Fibroblast of pulmonary artery (primary cell): ENCODE results near the gene RABL6.
"Not testable (repeated sequence)": the region's sequence is repeated elsewhere in the genome, so short reads cannot be mapped to it uniquely, and the experiment has no call there.

Experiments used
- DNase-seq: peaks from one replicate; pipeline ENCODE4 v3.0.0-alpha.2; 2010; ENCODE audit warnings: low read depth
- H3K4me3 ChIP-seq: replicated peaks from 2 replicates; pipeline ENCODE4 v1.5.1; 2011; ENCODE audit warnings: low read depth, mild to moderate bottlenecking, control low read depth, low read length, moderate library complexity
- CTCF ChIP-seq: IDR thresholded peaks from 2 replicates; pipeline ENCODE4 v1.5.1; 2011; ENCODE audit warnings: mild to moderate bottlenecking, control low read depth, low read length, inconsistent platforms; ENCODE audit errors: missing control alignments

Gene RABL6

GRCh38 chr9:136807281-136808074, at the start of gene RABL6:
Gene RABL6, plus strand, starts transcription at chr9:136807948. Its CDS starts 249 bp downstream, at chr9:136808197.
- H3K4me3 ChIP-seq, result peak within 1 kb of the TSS; percentile 77
- TF ChIP-seq CTCF, result no peak

GRCh38 chr9:136759001-136759400, 48.7 kb upstream of the RABL6 start:
- no peak for TF ChIP-seq CTCF
- DNase-seq, result no peak
- H3K4me3 ChIP-seq, result no peak overlapping the region

More at GRCh38 chr9:136807281-136808074, at the start of gene RABL6:
- DNase-seq, result peak; percentile 67

- no peak for DNase-seq
- no peak for TF ChIP-seq CTCF
- H3K4me3 ChIP-seq, result no peak overlapping the region
Measured at GRCh38 chr9:136759436-136760325, 48.1 kb upstream of the RABL6 start.

- no peak overlapping the region for H3K4me3 ChIP-seq
- no peak for DNase-seq
- TF ChIP-seq CTCF, result no peak
Measured at GRCh38 chr9:136760424-136760823, 47.3 kb upstream of the RABL6 start.

- H3K4me3 ChIP-seq, result not testable (repeated sequence)
- TF ChIP-seq CTCF, result peak; percentile 77
- peak; percentile 77 for DNase-seq
Measured at GRCh38 chr9:136760834-136761544, 46.8 kb upstream of the RABL6 start.

- no peak for DNase-seq
- no peak overlapping the region for H3K4me3 ChIP-seq
- TF ChIP-seq CTCF, result no peak
Measured at GRCh38 chr9:136761545-136761981, 46.2 kb upstream of the RABL6 start.
